ENCODE data around the gene OR10A5. TPM values are rescaled to one million over a fixed set of nuclear protein-coding genes. Genes with fewer than 3 reads are reported as not detected.
A peak's percentile ranks its signal among the peaks of the same experiment; 100 is the strongest.
"Not testable (repeated sequence)": the region's sequence is repeated elsewhere in the genome, so short reads cannot be mapped to it uniquely, and the experiment has no call there.

The OR10A5 gene
- total RNA-seq (not detected), polyA plus RNA-seq (not detected)

- no peak for DNase-seq
- H3K9me3 Mint-ChIP-seq = peaks cover 0 to 6% (median 0%) of the 10 kb centered on the region in 8 donors
- H3K4me3 ChIP-seq (ENCODE audit: low read length in 2 of 2) = no peak within 1 kb of the TSS
- H3K4me1 Mint-ChIP-seq = no peaks in the 10 kb centered on the region
- no peaks in the 10 kb centered on the region for H3K36me3 ChIP-seq (ENCODE audit: insufficient read depth, low read length)
- intact Hi-C loops (cut with micrococcal nuclease) = no loop called here
- no peaks in the 10 kb centered on the region for H3K36me3 Mint-ChIP-seq
- ChIA-PET CTCF (ENCODE audit: partially characterized antibody) (no interaction called here), POLR2A (ENCODE audit: partially characterized antibody) (no interaction called here)
- H3K9me3 ChIP-seq (ENCODE audit: control insufficient read depth in 1 of 2, low read length in 2 of 2) = no peaks in the 10 kb centered on the region
- no peak within 1 kb of the TSS for H3K27ac Mint-ChIP-seq
- H3K4me3 Mint-ChIP-seq = no peak within 1 kb of the TSS
- H3K27me3 Mint-ChIP-seq = peaks cover 15 to 20% of the 10 kb centered on the region in 2 donors
- no peaks in the 10 kb centered on the region for H3K27me3 ChIP-seq (ENCODE audit: insufficient read depth, low read length)
- no peak within 1 kb of the TSS for H3K27ac ChIP-seq (ENCODE audit: low read depth, low read length)
- no peaks in the 10 kb centered on the region for H3K4me1 ChIP-seq (ENCODE audit: insufficient read depth, low read length)
Measured at GRCh38 chr11:6845383-6845782, at the start of gene OR10A5. TSS of gene OR10A5 (plus strand) at chr11:6845683. CDS start at chr11:6845683, 0 bp downstream.

- Mint-ChIP-seq H3K4me1 (no peaks in the 10 kb centered on the region), H3K9me3 (peaks cover 5 to 18% (median 13%) of the 10 kb centered on the region in 8 donors), H3K27me3 (peaks cover 0 to 3% of the 10 kb centered on the region in 2 donors), H3K27ac (no peak within 1 kb of the TSS), H3K36me3 (peaks cover 0 to 7% of the 10 kb centered on the region in 2 donors), H3K4me3 (no peak within 1 kb of the TSS)
- ChIA-PET CTCF (ENCODE audit: partially characterized antibody) (interaction anchor here (2.6 kb wide), 1 partner anchor 13 kb away, joined by 8 read pairs; no protein-coding TSS in a partner anchor), POLR2A (ENCODE audit: partially characterized antibody) (no interaction called here)
- Histone ChIP-seq H3K27ac (ENCODE audit: low read depth, low read length) (no peak within 1 kb of the TSS), H3K27me3 (ENCODE audit: insufficient read depth, low read length) (no peaks in the 10 kb centered on the region), H3K4me3 (ENCODE audit: low read length in 2 of 2) (no peak within 1 kb of the TSS), H3K9me3 (ENCODE audit: control insufficient read depth in 1 of 2, low read length in 2 of 2) (no peaks in the 10 kb centered on the region), H3K36me3 (ENCODE audit: insufficient read depth, low read length) (no peaks in the 10 kb centered on the region), H3K4me1 (ENCODE audit: insufficient read depth, low read length) (no peaks in the 10 kb centered on the region)
- intact Hi-C loops (cut with micrococcal nuclease) = no loop called here
- no peak for DNase-seq
Measured at GRCh38 chr11:6799402-6799801, 46.1 kb upstream of the OR10A5 start, which contains the start of gene OR6A2. TSS of gene OR6A2 (minus strand) at chr11:6799689. CDS start at chr11:6795708, 3,981 bp downstream.

DNA sequence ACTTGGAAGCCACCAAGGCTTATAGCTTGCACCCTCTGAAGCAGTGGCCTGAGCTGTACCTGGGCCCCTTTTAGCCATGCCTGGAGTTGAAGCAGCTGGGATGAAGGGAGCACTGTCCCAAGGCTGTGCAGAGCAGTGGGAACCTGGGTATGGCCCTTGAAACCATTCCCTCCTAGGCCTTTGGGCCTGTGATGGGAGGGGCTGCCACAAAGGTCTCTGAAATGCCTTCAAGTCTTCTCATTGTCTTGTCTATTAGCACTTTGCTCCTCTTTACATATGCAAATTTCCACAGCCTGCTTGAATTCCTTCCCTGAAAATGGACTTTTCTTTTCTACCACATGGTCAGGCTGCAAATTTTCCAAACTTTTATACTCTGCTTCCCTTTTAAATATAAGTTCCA is 44.4 kb upstream of the OR10A5 start:
- CTCF ChIA-PET (ENCODE audit: partially characterized antibody) = interaction anchor here (2.6 kb wide), 1 partner anchor 11 kb away, joined by 8 read pairs; no protein-coding TSS in a partner anchor
- H3K36me3 Mint-ChIP-seq; H3K27ac ChIP-seq (ENCODE audit: low read depth, low read length); H3K4me1 ChIP-seq (ENCODE audit: insufficient read depth, low read length); intact Hi-C loops (cut with micrococcal nuclease); POLR2A ChIA-PET (ENCODE audit: partially characterized antibody); H3K4me3 Mint-ChIP-seq; H3K36me3 ChIP-seq (ENCODE audit: insufficient read depth, low read length); H3K27ac Mint-ChIP-seq; H3K27me3 Mint-ChIP-seq; H3K4me3 ChIP-seq (ENCODE audit: low read length in 2 of 2); H3K27me3 ChIP-seq (ENCODE audit: insufficient read depth, low read length); H3K9me3 ChIP-seq (ENCODE audit: control insufficient read depth in 1 of 2, low read length in 2 of 2); DNase-seq; H3K4me1 Mint-ChIP-seq: not testable (repeated sequence)
- H3K9me3 Mint-ChIP-seq = peaks cover 5 to 18% (median 13%) of the 10 kb centered on the region in 8 donors

GRCh38 chr11:6812390-6813005 is 33.0 kb upstream of the OR10A5 start:
- H3K27ac Mint-ChIP-seq = no peak overlapping the region
- ChIA-PET CTCF (ENCODE audit: partially characterized antibody) (interaction anchor here (0.5 to 2.8 kb wide), 23 partner anchors 7 to 1287 kb away, joined by 3 to 24 read pairs (median 5); partner anchors contain the start of genes OR10A2, OR10A4 and OR6A2), POLR2A (ENCODE audit: partially characterized antibody) (no interaction called here)
- peak overlapping the region in 1 of 8 donors; percentile 36 for H3K4me3 Mint-ChIP-seq
- H3K4me1 Mint-ChIP-seq = peaks cover 0 to 2% (median 0%) of the 10 kb centered on the region in 4 donors
- peaks cover 0 to 3% (median 0%) of the 10 kb centered on the region in 8 donors for H3K9me3 Mint-ChIP-seq
- intact Hi-C loops (cut with micrococcal nuclease) = loop anchor here (1.0 kb wide), 2 partner anchors 630 to 882 kb away; no protein-coding TSS in a partner anchor
- H3K4me1 ChIP-seq (ENCODE audit: insufficient read depth, low read length) = no peaks in the 10 kb centered on the region
- no peaks in the 10 kb centered on the region for H3K9me3 ChIP-seq (ENCODE audit: control insufficient read depth in 1 of 2, low read length in 2 of 2)
- no peaks in the 10 kb centered on the region for H3K36me3 ChIP-seq (ENCODE audit: insufficient read depth, low read length)
- H3K27me3 ChIP-seq (ENCODE audit: insufficient read depth, low read length) = no peaks in the 10 kb centered on the region
- peaks cover 27 to 35% of the 10 kb centered on the region in 2 donors for H3K27me3 Mint-ChIP-seq
- no peaks in the 10 kb centered on the region for H3K36me3 Mint-ChIP-seq
- H3K27ac ChIP-seq (ENCODE audit: low read depth, low read length) = no peak overlapping the region
- H3K4me3 ChIP-seq (ENCODE audit: low read length in 2 of 2) = no peak overlapping the region
- DNase-seq = peak; percentile 39 to 51 (median 45)

GRCh38 chr11:6813656-6814055 is 31.8 kb upstream of the OR10A5 start:
- H3K9me3 ChIP-seq (ENCODE audit: control insufficient read depth in 1 of 2, low read length in 2 of 2) = no peaks in the 10 kb centered on the region
- CTCF ChIA-PET (ENCODE audit: partially characterized antibody) = no interaction called here
- H3K27me3 Mint-ChIP-seq = peaks cover 25 to 27% of the 10 kb centered on the region in 2 donors
- POLR2A ChIA-PET (ENCODE audit: partially characterized antibody) = no interaction called here
- H3K4me3 Mint-ChIP-seq = no peak overlapping the region
- H3K36me3 Mint-ChIP-seq = no peaks in the 10 kb centered on the region
- no peaks in the 10 kb centered on the region for H3K27me3 ChIP-seq (ENCODE audit: insufficient read depth, low read length)
- intact Hi-C loops (cut with micrococcal nuclease) = no loop called here
- no peaks in the 10 kb centered on the region for H3K4me1 ChIP-seq (ENCODE audit: insufficient read depth, low read length)
- H3K27ac ChIP-seq (ENCODE audit: low read depth, low read length) = no peak overlapping the region
- no peak overlapping the region for H3K4me3 ChIP-seq (ENCODE audit: low read length in 2 of 2)
- DNase-seq = no peak
- H3K4me1 Mint-ChIP-seq = peaks cover 0 to 2% (median 0%) of the 10 kb centered on the region in 4 donors
- H3K9me3 Mint-ChIP-seq = peaks cover 0 to 1% (median 0%) of the 10 kb centered on the region in 8 donors
- H3K27ac Mint-ChIP-seq = no peak overlapping the region
- no peaks in the 10 kb centered on the region for H3K36me3 ChIP-seq (ENCODE audit: insufficient read depth, low read length)

DNA sequence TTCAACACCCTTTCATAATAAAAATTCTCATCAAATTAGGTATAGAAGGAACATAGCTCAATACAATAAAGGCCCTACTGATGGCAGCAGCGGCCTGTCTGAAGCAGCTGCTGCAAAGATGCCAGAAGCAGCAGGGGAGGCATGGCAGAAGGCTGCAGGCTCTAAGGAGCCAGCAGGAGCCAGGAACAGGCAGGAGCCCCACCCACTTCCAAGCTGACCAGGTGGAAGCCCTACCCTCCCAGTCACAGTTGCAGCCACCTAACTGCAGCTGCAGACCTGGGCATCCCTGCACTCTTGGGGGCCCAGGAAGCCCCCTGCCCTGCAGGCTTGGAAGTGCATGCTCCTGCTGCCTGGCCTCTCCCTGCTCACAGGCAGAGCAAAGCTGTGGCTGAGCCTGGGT is 27.8 kb upstream of the OR10A5 start:
- H3K27ac Mint-ChIP-seq = no peak overlapping the region
- H3K4me3 Mint-ChIP-seq = no peak overlapping the region
- H3K36me3 Mint-ChIP-seq = no peaks in the 10 kb centered on the region
- peaks cover 17 to 21% of the 10 kb centered on the region in 2 donors for H3K27me3 Mint-ChIP-seq
- Histone ChIP-seq H3K4me3 (ENCODE audit: low read length in 2 of 2) (no peak overlapping the region), H3K36me3 (ENCODE audit: insufficient read depth, low read length) (no peaks in the 10 kb centered on the region), H3K27ac (ENCODE audit: low read depth, low read length) (no peak overlapping the region), H3K27me3 (ENCODE audit: insufficient read depth, low read length) (no peaks in the 10 kb centered on the region), H3K4me1 (ENCODE audit: insufficient read depth, low read length) (no peaks in the 10 kb centered on the region), H3K9me3 (ENCODE audit: control insufficient read depth in 1 of 2, low read length in 2 of 2) (no peaks in the 10 kb centered on the region)
- DNase-seq = no peak
- no peaks in the 10 kb centered on the region for H3K4me1 Mint-ChIP-seq
- intact Hi-C loops (cut with micrococcal nuclease) = no loop called here
- ChIA-PET CTCF (ENCODE audit: partially characterized antibody) (no interaction called here), POLR2A (ENCODE audit: partially characterized antibody) (no interaction called here)
- peaks cover 0 to 10% (median 4%) of the 10 kb centered on the region in 8 donors for H3K9me3 Mint-ChIP-seq

GRCh38 chr11:6818967-6819366 is 26.5 kb upstream of the OR10A5 start:
- no peaks in the 10 kb centered on the region for H3K36me3 Mint-ChIP-seq
- Histone ChIP-seq H3K9me3 (ENCODE audit: control insufficient read depth in 1 of 2, low read length in 2 of 2) (no peaks in the 10 kb centered on the region), H3K4me3 (ENCODE audit: low read length in 2 of 2) (no peak overlapping the region), H3K4me1 (ENCODE audit: insufficient read depth, low read length) (no peaks in the 10 kb centered on the region), H3K36me3 (ENCODE audit: insufficient read depth, low read length) (no peaks in the 10 kb centered on the region), H3K27me3 (ENCODE audit: insufficient read depth, low read length) (no peaks in the 10 kb centered on the region), H3K27ac (ENCODE audit: low read depth, low read length) (no peak overlapping the region)
- H3K27ac Mint-ChIP-seq = no peak overlapping the region
- CTCF ChIA-PET (ENCODE audit: partially characterized antibody) = interaction anchor here (1.5 to 1.7 kb wide), 2 partner anchors 7 to 10 kb away, joined by 3 to 5 read pairs; no protein-coding TSS in a partner anchor
- intact Hi-C loops (cut with micrococcal nuclease) = no loop called here
- POLR2A ChIA-PET (ENCODE audit: partially characterized antibody) = no interaction called here
- no peak overlapping the region for H3K4me3 Mint-ChIP-seq
- H3K9me3 Mint-ChIP-seq = peaks cover 0 to 10% (median 4%) of the 10 kb centered on the region in 8 donors
- no peak for DNase-seq
- H3K27me3 Mint-ChIP-seq = peaks cover 15 to 16% of the 10 kb centered on the region in 2 donors
- no peaks in the 10 kb centered on the region for H3K4me1 Mint-ChIP-seq
